Measurements from ENCODE around the gene LMX1B. TPM values are rescaled to one million over a fixed set of nuclear protein-coding genes. Genes with fewer than 3 reads are reported as not detected.

Gene LMX1B
- total RNA-seq, 1 donor from 2014 or later: 0.27 TPM

DNA sequence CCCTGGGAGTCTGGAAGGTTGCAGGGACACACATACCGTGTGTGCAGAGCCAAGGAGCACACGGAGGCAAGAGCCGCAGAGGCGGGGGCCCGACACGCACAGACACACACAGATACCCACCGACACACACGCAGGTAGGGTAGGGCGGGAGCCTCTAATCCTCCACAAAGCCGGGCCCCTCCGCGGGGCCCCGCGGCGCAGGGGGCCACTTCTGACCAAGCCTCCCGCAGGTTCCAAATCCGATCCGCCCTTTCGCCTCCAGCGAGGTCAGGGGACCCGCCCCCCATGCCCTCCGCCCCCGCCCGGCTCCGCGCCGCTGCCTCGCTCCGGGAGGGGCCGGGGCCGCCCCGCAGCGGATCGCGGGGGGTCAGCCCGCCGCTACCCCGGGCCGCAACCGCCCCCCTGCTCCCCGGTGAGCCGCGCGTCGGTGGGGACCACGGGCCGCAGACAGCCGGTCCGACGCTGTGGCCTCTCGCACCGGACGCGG is 1.4 kb upstream of the LMX1B start:
- Mint-ChIP-seq H3K9me3 (ENCODE audit: unreplicated experiment) (no peaks in the 10 kb centered on the region), H3K4me1 (ENCODE audit: unreplicated experiment) (peaks cover 14% of the 10 kb centered on the region), H3K27ac (ENCODE audit: unreplicated experiment) (no peak overlapping the region), H3K4me3 (ENCODE audit: unreplicated experiment) (peak overlapping the region; percentile 49), H3K36me3 (ENCODE audit: unreplicated experiment) (no peaks in the 10 kb centered on the region), H3K27me3 (ENCODE audit: unreplicated experiment) (peaks cover 44% of the 10 kb centered on the region)
- TF ChIP-seq, protein P1, sequence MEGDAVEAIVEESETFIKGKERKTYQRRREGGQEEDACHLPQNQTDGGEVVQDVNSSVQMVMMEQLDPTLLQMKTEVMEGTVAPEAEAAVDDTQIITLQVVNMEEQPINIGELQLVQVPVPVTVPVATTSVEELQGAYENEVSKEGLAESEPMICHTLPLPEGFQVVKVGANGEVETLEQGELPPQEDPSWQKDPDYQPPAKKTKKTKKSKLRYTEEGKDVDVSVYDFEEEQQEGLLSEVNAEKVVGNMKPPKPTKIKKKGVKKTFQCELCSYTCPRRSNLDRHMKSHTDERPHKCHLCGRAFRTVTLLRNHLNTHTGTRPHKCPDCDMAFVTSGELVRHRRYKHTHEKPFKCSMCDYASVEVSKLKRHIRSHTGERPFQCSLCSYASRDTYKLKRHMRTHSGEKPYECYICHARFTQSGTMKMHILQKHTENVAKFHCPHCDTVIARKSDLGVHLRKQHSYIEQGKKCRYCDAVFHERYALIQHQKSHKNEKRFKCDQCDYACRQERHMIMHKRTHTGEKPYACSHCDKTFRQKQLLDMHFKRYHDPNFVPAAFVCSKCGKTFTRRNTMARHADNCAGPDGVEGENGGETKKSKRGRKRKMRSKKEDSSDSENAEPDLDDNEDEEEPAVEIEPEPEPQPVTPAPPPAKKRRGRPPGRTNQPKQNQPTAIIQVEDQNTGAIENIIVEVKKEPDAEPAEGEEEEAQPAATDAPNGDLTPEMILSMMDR (IDR thresholded peaks at IDR 0.05): no peak
- no peak for DNase-seq (ENCODE audit: extremely low spot score, unreplicated experiment)

DNA sequence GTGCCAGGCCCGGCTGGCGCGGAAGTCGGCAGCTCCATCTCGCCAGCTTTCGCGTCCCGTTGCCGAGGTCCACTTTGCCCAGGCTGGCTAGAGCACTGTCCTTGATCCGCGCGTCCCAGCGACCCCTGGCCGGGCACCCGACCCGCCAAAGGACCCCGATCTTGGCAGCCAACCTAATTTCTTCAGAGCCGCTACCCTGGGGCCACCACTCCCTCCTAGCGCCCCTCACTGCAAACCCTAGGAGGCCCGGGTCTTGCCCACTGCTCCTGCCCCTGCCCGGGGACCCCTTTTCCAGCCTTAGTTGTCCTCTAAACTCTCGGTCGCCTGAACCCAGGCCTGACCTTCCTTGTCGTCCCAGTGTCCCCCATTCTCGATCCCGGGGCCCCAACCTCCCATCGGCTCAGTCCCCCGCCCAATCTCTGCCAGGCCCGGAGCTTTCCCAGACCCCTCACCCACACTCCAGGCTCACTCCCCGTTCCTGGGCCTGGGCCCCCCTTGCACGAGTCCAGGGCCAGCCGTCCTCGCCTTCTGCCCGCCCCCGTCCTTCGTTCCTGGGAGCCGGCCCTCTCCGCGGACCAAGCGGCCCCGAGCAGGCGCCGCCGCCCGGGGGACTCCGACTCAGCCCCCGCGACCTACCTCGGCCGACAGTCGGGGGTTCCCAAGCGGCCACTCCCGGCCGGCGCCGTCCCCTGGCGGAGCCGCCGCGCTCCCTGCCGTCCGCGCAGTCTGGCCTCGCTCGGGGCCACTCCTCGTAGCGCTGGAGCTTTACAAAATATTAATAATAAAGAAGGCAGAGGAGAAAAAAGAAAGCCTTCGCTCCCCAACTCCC is 701 bp upstream of the LMX1B start:
- H3K27ac Mint-ChIP-seq (ENCODE audit: unreplicated experiment): no peak overlapping the region
- TF ChIP-seq, protein P1 (IDR thresholded peaks at IDR 0.05): no peak
- no peaks in the 10 kb centered on the region for H3K36me3 Mint-ChIP-seq (ENCODE audit: unreplicated experiment)
- H3K4me1 Mint-ChIP-seq (ENCODE audit: unreplicated experiment): peaks cover 14% of the 10 kb centered on the region
- peak overlapping the region; percentile 55 for H3K4me3 Mint-ChIP-seq (ENCODE audit: unreplicated experiment)
- H3K9me3 Mint-ChIP-seq (ENCODE audit: unreplicated experiment): no peaks in the 10 kb centered on the region
- peaks cover 49% of the 10 kb centered on the region for H3K27me3 Mint-ChIP-seq (ENCODE audit: unreplicated experiment)
- no peak for DNase-seq (ENCODE audit: extremely low spot score, unreplicated experiment)

GRCh38 chr9:126614088-126614454 is 343 bp downstream of the LMX1B start:
- Mint-ChIP-seq H3K36me3 (ENCODE audit: unreplicated experiment) (no peaks in the 10 kb centered on the region), H3K27ac (ENCODE audit: unreplicated experiment) (no peak overlapping the region), H3K4me3 (ENCODE audit: unreplicated experiment) (no peak overlapping the region), H3K4me1 (ENCODE audit: unreplicated experiment) (peaks cover 17% of the 10 kb centered on the region), H3K27me3 (ENCODE audit: unreplicated experiment) (peaks cover 52% of the 10 kb centered on the region), H3K9me3 (ENCODE audit: unreplicated experiment) (no peaks in the 10 kb centered on the region)
- no peak for DNase-seq (ENCODE audit: extremely low spot score, unreplicated experiment)
- TF ChIP-seq, protein P1 (IDR thresholded peaks at IDR 0.05): no peak

- Mint-ChIP-seq H3K4me1 (ENCODE audit: unreplicated experiment) (peaks cover 17% of the 10 kb centered on the region), H3K36me3 (ENCODE audit: unreplicated experiment) (no peaks in the 10 kb centered on the region), H3K9me3 (ENCODE audit: unreplicated experiment) (no peaks in the 10 kb centered on the region), H3K27me3 (ENCODE audit: unreplicated experiment) (peaks cover 52% of the 10 kb centered on the region), H3K27ac (ENCODE audit: unreplicated experiment) (no peak overlapping the region), H3K4me3 (ENCODE audit: unreplicated experiment) (peak overlapping the region; percentile 61)
- DNase-seq (ENCODE audit: extremely low spot score, unreplicated experiment): no peak
- TF ChIP-seq, protein P1 (IDR thresholded peaks at IDR 0.05): no peak
These were observed 922 bp downstream of the LMX1B start for GRCh38 chr9:126614455-126615244.

All from osteocyte (in vitro differentiated cells).